ENCODE data around the gene CPAMD8. TPM values are rescaled to one million over a fixed set of nuclear protein-coding genes. Genes with fewer than 3 reads are reported as not detected.

The CPAMD8 gene
- total and polyA plus RNA-seq, 2 of the 8 experiments (the other 6 are each of a cell fraction or from before 2014, with no cell fraction given) = 6.1 to 9.2 TPM

DNA sequence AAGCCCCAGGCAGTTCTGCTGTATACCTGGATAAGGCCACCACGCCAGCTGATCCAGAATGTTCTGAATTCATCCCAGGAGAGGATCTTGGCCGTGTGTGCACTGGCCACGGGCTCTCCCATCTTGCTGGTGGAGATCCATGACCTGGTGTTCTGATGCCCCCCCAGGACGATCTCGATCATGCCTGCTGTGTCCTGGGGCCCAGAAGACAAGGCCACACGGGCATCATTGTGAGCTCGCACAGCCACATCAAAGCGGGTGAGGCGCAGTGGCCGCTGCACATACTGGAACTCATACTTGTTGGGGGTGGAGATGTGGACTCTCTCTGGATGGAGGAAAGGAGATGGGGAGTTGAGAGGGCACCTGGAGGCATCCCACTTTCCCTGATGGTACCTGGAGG, 97.7 kb downstream of the CPAMD8 start (continued):
- TF ChIP-seq, protein P1, sequence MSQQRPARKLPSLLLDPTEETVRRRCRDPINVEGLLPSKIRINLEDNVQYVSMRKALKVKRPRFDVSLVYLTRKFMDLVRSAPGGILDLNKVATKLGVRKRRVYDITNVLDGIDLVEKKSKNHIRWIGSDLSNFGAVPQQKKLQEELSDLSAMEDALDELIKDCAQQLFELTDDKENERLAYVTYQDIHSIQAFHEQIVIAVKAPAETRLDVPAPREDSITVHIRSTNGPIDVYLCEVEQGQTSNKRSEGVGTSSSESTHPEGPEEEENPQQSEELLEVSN (IDR thresholded peaks at IDR 0.05) = no peak
- no peak for TF ChIP-seq SIX5 (IDR thresholded peaks at IDR 0.05; ENCODE audit: low read depth, low read length)
- no peak for TF ChIP-seq GTF2F1 (IDR thresholded peaks at IDR 0.05; ENCODE audit: borderline replicate concordance, low read depth, low read length)
- no peak for TF ChIP-seq CTBP2 (IDR thresholded peaks at IDR 0.05; ENCODE audit: borderline replicate concordance, insufficient read depth, insufficient read length, low read length)

Measured in H1 (cell line).